Natural killer cell treated with Interleukin-12 subunit alpha and Interleukin-12 subunit beta and Interleukin-15 and Interleukin-18, amount 100 ng/mL, for 72 hours (primary cell): ENCODE results near the gene CPTP. TPM values are rescaled to one million over a fixed set of nuclear protein-coding genes. Genes with fewer than 3 reads are reported as not detected.

ENCODE experiments used
- ATAC-seq, 2 donors: fragments of 150-1000 bp; cut with Tn5 transposase in 1 of 2; sonication (Bioruptor Pico), chemical (Tn5 transposase) in 1 of 2; 2 replicates each; pipeline ENCODE4 v1.10.0; 2021
- DNase-seq: peaks from one replicate; pipeline ENCODE4 v3.0.0; 2022; ENCODE audit warnings: low spot score
- H3K27ac Mint-ChIP-seq, 2 donors: 1 replicate in 1 of 2; 2 replicates in 1 of 2; pipeline ENCODE4 v1.8.0; 2022; ENCODE audit warnings: mixed read lengths in 2 of 2, mild to moderate bottlenecking in 1 of 2, moderate library complexity in 1 of 2
- H3K27me3 Mint-ChIP-seq, 2 donors: 1 replicate in 1 of 2; 2 replicates in 1 of 2; pipeline ENCODE4 v1.8.0; 2022; ENCODE audit warnings: mixed read lengths in 2 of 2
- H3K36me3 Mint-ChIP-seq: one replicate; pipeline ENCODE4 v1.8.0; 2022; ENCODE audit warnings: mixed read lengths
- H3K4me1 Mint-ChIP-seq, 2 donors: 1 replicate in 1 of 2; 2 replicates in 1 of 2; pipeline ENCODE4 v1.8.0; 2022; ENCODE audit warnings: low read depth in 2 of 2, mixed read lengths in 2 of 2, mild to moderate bottlenecking in 1 of 2
- H3K4me3 Mint-ChIP-seq: one replicate; pipeline ENCODE4 v1.8.0; 2022; ENCODE audit warnings: mixed read lengths
- H3K9me3 Mint-ChIP-seq: 2 replicates; pipeline ENCODE4 v1.8.0; 2022; ENCODE audit warnings: mixed read lengths
- total RNA-seq, 2 donors: library from RNA; stranded (reverse); gene quantifications; one replicate each; pipeline ENCODE4 v1.2.3, GENCODE V29; 2022

Gene CPTP
- total RNA-seq, 2 donors from 2014 or later: 15.7 to 20.1 TPM

- DNase-seq (no peak), ATAC-seq (no peak)
- Mint-ChIP-seq H3K9me3 (no peaks in the 10 kb centered on the region), H3K36me3 (no peaks in the 10 kb centered on the region), H3K27ac (peak overlapping the region in 1 of 2 donors; percentile 35), H3K4me3 (no peak overlapping the region), H3K27me3 (no peaks in the 10 kb centered on the region), H3K4me1 (peaks cover 0 to 8% of the 10 kb centered on the region in 2 donors)
Measured at GRCh38 chr1:1346501-1346890, 21.9 kb downstream of the CPTP start.

GRCh38 chr1:1347026-1347595 lies 22.5 kb downstream of the CPTP start:
- Mint-ChIP-seq H3K4me1 (peaks cover 0 to 10% of the 10 kb centered on the region in 2 donors), H3K27ac (peak overlapping the region in 1 of 2 donors; percentile 35), H3K27me3 (no peaks in the 10 kb centered on the region), H3K9me3 (no peaks in the 10 kb centered on the region), H3K4me3 (peak overlapping the region; percentile 69), H3K36me3 (no peaks in the 10 kb centered on the region)
- ATAC-seq (no peak), DNase-seq (no peak)

GRCh38 chr1:1347663-1348419 lies 23.2 kb downstream of the CPTP start:
- Mint-ChIP-seq H3K9me3 (no peaks in the 10 kb centered on the region), H3K36me3 (no peaks in the 10 kb centered on the region), H3K4me3 (peak overlapping the region; percentile 69), H3K4me1 (peaks cover 0 to 13% of the 10 kb centered on the region in 2 donors), H3K27ac (no peak overlapping the region), H3K27me3 (peaks cover 0 to 3% of the 10 kb centered on the region in 2 donors)
- DNase-seq: no peak
- no peak for ATAC-seq

- Mint-ChIP-seq H3K4me3 (peak overlapping the region; percentile 69), H3K27ac (no peak overlapping the region), H3K4me1 (peaks cover 0 to 11% of the 10 kb centered on the region in 2 donors), H3K9me3 (no peaks in the 10 kb centered on the region), H3K27me3 (peaks cover 0 to 3% of the 10 kb centered on the region in 2 donors), H3K36me3 (no peaks in the 10 kb centered on the region)
- ATAC-seq: peak; percentile 53 to 64
- no peak for DNase-seq
Measured at GRCh38 chr1:1348420-1349255, 24.0 kb downstream of the CPTP start.

GRCh38 chr1:1349256-1350012 lies 24.8 kb downstream of the CPTP start, which contains the start of gene DVL1:
TSS of gene DVL1 (minus strand) at chr1:1349418. CDS start at chr1:1349065, 353 bp downstream.
- ATAC-seq: peak; percentile 88 to 91
- H3K4me3 Mint-ChIP-seq: peak within 1 kb of the TSS; percentile 69
- H3K27ac Mint-ChIP-seq: no peak within 1 kb of the TSS
- H3K4me1 Mint-ChIP-seq: peaks cover 0 to 14% of the 10 kb centered on the region in 2 donors
- peaks cover 0 to 6% of the 10 kb centered on the region in 2 donors for H3K27me3 Mint-ChIP-seq
- DNase-seq: peak; percentile 84
- H3K9me3 Mint-ChIP-seq: no peaks in the 10 kb centered on the region
- H3K36me3 Mint-ChIP-seq: no peaks in the 10 kb centered on the region

GRCh38 chr1:1351511-1352427 lies 27.2 kb downstream of the CPTP start:
- no peaks in the 10 kb centered on the region for H3K36me3 Mint-ChIP-seq
- no peaks in the 10 kb centered on the region for H3K9me3 Mint-ChIP-seq
- ATAC-seq: no peak
- H3K4me3 Mint-ChIP-seq: peak overlapping the region; percentile 62
- H3K27ac Mint-ChIP-seq: peak overlapping the region; percentile 26 to 60
- DNase-seq: no peak
- peaks cover 0 to 12% of the 10 kb centered on the region in 2 donors for H3K4me1 Mint-ChIP-seq
- peaks cover 0 to 6% of the 10 kb centered on the region in 2 donors for H3K27me3 Mint-ChIP-seq

- DNase-seq: no peak
- no peak overlapping the region for H3K4me3 Mint-ChIP-seq
Measured at GRCh38 chr1:1352786-1353388, 28.3 kb downstream of the CPTP start.

GRCh38 chr1:1353389-1354151 lies 29.0 kb downstream of the CPTP start:
- peaks cover 0 to 7% of the 10 kb centered on the region in 2 donors for H3K4me1 Mint-ChIP-seq
- H3K27ac Mint-ChIP-seq: no peak overlapping the region
- H3K4me3 Mint-ChIP-seq: no peak overlapping the region
- H3K27me3 Mint-ChIP-seq: peaks cover 0 to 9% of the 10 kb centered on the region in 2 donors
- no peak for ATAC-seq
- no peaks in the 10 kb centered on the region for H3K36me3 Mint-ChIP-seq
- H3K9me3 Mint-ChIP-seq: no peaks in the 10 kb centered on the region
- DNase-seq: no peak

More at GRCh38 chr1:1352786-1353388, 28.3 kb downstream of the CPTP start:
- Mint-ChIP-seq H3K36me3 (no peaks in the 10 kb centered on the region), H3K4me1 (peaks cover 0 to 7% of the 10 kb centered on the region in 2 donors), H3K27ac (no peak overlapping the region), H3K27me3 (peaks cover 0 to 8% of the 10 kb centered on the region in 2 donors), H3K9me3 (no peaks in the 10 kb centered on the region)
- no peak for ATAC-seq

- Mint-ChIP-seq H3K27me3 (peaks cover 0 to 9% of the 10 kb centered on the region in 2 donors), H3K27ac (no peak overlapping the region), H3K9me3 (no peaks in the 10 kb centered on the region), H3K36me3 (no peaks in the 10 kb centered on the region), H3K4me3 (no peak overlapping the region), H3K4me1 (peaks cover 0 to 10% of the 10 kb centered on the region in 2 donors)
- DNase-seq (no peak), ATAC-seq (no peak)
Measured at GRCh38 chr1:1354271-1355247, 30.0 kb downstream of the CPTP start.

GRCh38 chr1:1355416-1355815 lies 30.8 kb downstream of the CPTP start:
- Mint-ChIP-seq H3K9me3 (no peaks in the 10 kb centered on the region), H3K27ac (no peak overlapping the region), H3K27me3 (peaks cover under 1 to 9% of the 10 kb centered on the region in 2 donors), H3K4me3 (no peak overlapping the region), H3K36me3 (no peaks in the 10 kb centered on the region), H3K4me1 (peaks cover 0 to 10% of the 10 kb centered on the region in 2 donors)
- peak; percentile 29 to 52 for ATAC-seq
- DNase-seq: no peak
